GM12864 (cell line): ENCODE data around the gene PRSS1.

Source experiments
- DNase-seq: peaks from one replicate; pipeline ENCODE4 v3.0.0-alpha.2; 2011; ENCODE audit warnings: low read depth
- H3K4me3 ChIP-seq: 2 replicates; pipeline ENCODE4 v1.5.1; 2011; ENCODE audit warnings: mild to moderate bottlenecking, low read depth, low read length, control low read depth
- CTCF ChIP-seq: IDR thresholded peaks from 2 replicates; pipeline ENCODE4 v1.5.1; 2011; ENCODE audit warnings: low read depth, mild to moderate bottlenecking, moderate library complexity, low read length, control low read depth, inconsistent platforms; ENCODE audit errors: missing control alignments

PRSS1 gene

GRCh38 chr7:142787783-142788182 is 38.5 kb downstream of the PRSS1 start:
- TF ChIP-seq CTCF: no peak
- H3K4me3 ChIP-seq: no peak overlapping the region
- no peak for DNase-seq

- H3K4me3 ChIP-seq: no peak overlapping the region
- TF ChIP-seq CTCF: no peak
- no peak for DNase-seq
Measured at GRCh38 chr7:142788303-142789289, 39.3 kb downstream of the PRSS1 start.

- no peak for TF ChIP-seq CTCF
- no peak overlapping the region for H3K4me3 ChIP-seq
- no peak for DNase-seq
Measured at GRCh38 chr7:142789441-142789840, 40.2 kb downstream of the PRSS1 start.

- H3K4me3 ChIP-seq: no peak overlapping the region
- DNase-seq: no peak
- TF ChIP-seq CTCF: no peak
Measured at GRCh38 chr7:142790056-142790455, 40.8 kb downstream of the PRSS1 start.

GRCh38 chr7:142790555-142790954 is 41.3 kb downstream of the PRSS1 start:
- DNase-seq: no peak
- TF ChIP-seq CTCF: no peak
- H3K4me3 ChIP-seq: no peak overlapping the region

- H3K4me3 ChIP-seq: no peak overlapping the region
- no peak for TF ChIP-seq CTCF
- no peak for DNase-seq
Measured at GRCh38 chr7:142791502-142791901, 42.2 kb downstream of the PRSS1 start.

GRCh38 chr7:142792129-142792528 is 42.9 kb downstream of the PRSS1 start:
- TF ChIP-seq CTCF: no peak
- DNase-seq: no peak
- no peak overlapping the region for H3K4me3 ChIP-seq
